GM12878 (cell line): Measurements from ENCODE around the gene LENG1. TPM values are rescaled to one million over a fixed set of nuclear protein-coding genes. Genes with fewer than 3 reads are reported as not detected.

Experiments used
- ATAC-seq: fragments of 200-7000 bp; cut with Tn5 transposase; 3 replicates; pipeline ENCODE4 v1.9.1; 2020; ENCODE audit warnings: mild to moderate bottlenecking, moderate library complexity
- BruUV-seq: library from RNA; stranded (reverse); fragments of 400-500 nt; replicated peaks from 2 replicates; lab custom pipeline; 2021; lab: Mats Ljungman, UMichigan
- CTCF ChIA-PET: fragments of 300-600 bp; sonication (Branson Sonifier 250); formaldehyde crosslinking; extraction: SDS; loops from one replicate; lab custom pipeline; 2021; ENCODE audit warnings: inconsistent platforms; lab: Yijun Ruan, JAX
- POLR2A ChIA-PET: fragments of 350-600 bp; formaldehyde crosslinking; extraction: SDS; loops from one replicate; lab custom pipeline; 2021; ENCODE audit warnings: inconsistent platforms; lab: Charles Lee
- RAD21 ChIA-PET: fragments of 300-600 bp; sonication (Branson Sonifier 250); formaldehyde crosslinking; loops from one replicate; lab custom pipeline; 2023; ENCODE audit warnings: antibody characterized with exemption; ENCODE audit not compliant: unreplicated experiment; lab: Charles Lee
- SMC1A ChIA-PET: fragments of 300-600 bp; sonication (Branson Sonifier 250); formaldehyde crosslinking; loops from one replicate; lab custom pipeline; 2023; ENCODE audit not compliant: unreplicated experiment, uncharacterized antibody; lab: Charles Lee
- DNase-seq: peaks from one replicate; pipeline ENCODE4 v3.0.0-alpha.2; 2011; ENCODE audit warnings: low read depth, low spot score
- FAIRE-seq: peaks from 3 replicates; lab custom pipeline; 2011; peaks lifted over from hg19 to GRCh38; lab: Jason Lieb, UNC
- H2AFZ ChIP-seq: 2 replicates; pipeline ENCODE4 v1.6.0; 2011; ENCODE audit warnings: low read depth, low read length, control low read depth; ENCODE audit not compliant: control insufficient read depth
- H3K27ac ChIP-seq: 2 replicates; pipeline ENCODE4 v1.5.1; 2011; ENCODE audit warnings: control low read depth; ENCODE audit not compliant: control insufficient read depth, insufficient read depth
- H3K27me3 ChIP-seq, 2 experiments: replicated peaks in 1 of 2; 2 replicates each; pipeline versions ENCODE4 v1.6.0 to v1.6.1; 2011; ENCODE audit warnings: low read length in 1 of 2; ENCODE audit not compliant: control insufficient read depth in 2 of 2, insufficient read depth in 2 of 2
- H3K36me3 ChIP-seq, 2 experiments: 2 replicates each; pipeline ENCODE4 v1.5.1; 2011; ENCODE audit warnings: low read length in 1 of 2; ENCODE audit not compliant: control insufficient read depth in 2 of 2, insufficient read depth in 2 of 2
- H3K4me1 ChIP-seq: 2 replicates; pipeline ENCODE4 v1.6.1; 2011; ENCODE audit warnings: mild to moderate bottlenecking, low read length, moderate library complexity, mixed read lengths; ENCODE audit not compliant: control insufficient read depth, insufficient read depth
- H3K4me2 ChIP-seq: 2 replicates; pipeline ENCODE4 v1.6.0; 2011; ENCODE audit warnings: control low read depth; ENCODE audit not compliant: control insufficient read depth, insufficient read depth
- H3K4me3 ChIP-seq: fragments of 200-600 bp; sonication (generic); 2 replicates; pipeline ENCODE4 v1.5.1; 2016
- H3K79me2 ChIP-seq: 2 replicates; pipeline ENCODE4 v1.6.0; 2011; ENCODE audit warnings: low read length; ENCODE audit not compliant: control insufficient read depth, insufficient read depth
- H3K9ac ChIP-seq: 2 replicates; pipeline ENCODE4 v1.8.0; 2011; ENCODE audit warnings: low read length, control low read depth, mixed read lengths; ENCODE audit not compliant: control insufficient read depth, insufficient read depth
- H3K9me3 ChIP-seq: replicated peaks from 3 replicates; pipeline ENCODE4 v1.5.1; 2011; ENCODE audit warnings: mild to moderate bottlenecking, low read length; ENCODE audit not compliant: control insufficient read depth, insufficient read depth
- H4K20me1 ChIP-seq: 2 replicates; pipeline ENCODE4 v1.6.0; 2011; ENCODE audit not compliant: control insufficient read depth, insufficient read depth
- JUND ChIP-seq: IDR thresholded peaks from 2 replicates; pipeline ENCODE4 v1.6.1; 2012; ENCODE audit warnings: low read depth, mild to moderate bottlenecking, low read length, improper control_type of control experiment, moderate library complexity
- KLF5 ChIP-seq: fragments of 450-650 bp; IDR thresholded peaks from 2 replicates; pipeline ENCODE4 v1.6.1; 2014; ENCODE audit warnings: mild to moderate bottlenecking; ENCODE audit not compliant: partially characterized antibody
- NFYA ChIP-seq: IDR thresholded peaks from 2 replicates; pipeline ENCODE4 v1.6.1; 2011; ENCODE audit warnings: low read depth, mild to moderate bottlenecking, low read length, improper control_type of control experiment, borderline replicate concordance
- POLR2AphosphoS5 ChIP-seq: IDR thresholded peaks from 2 replicates; pipeline ENCODE4 v1.6.1; 2011; ENCODE audit warnings: mild to moderate bottlenecking, low read length, inconsistent platforms
- STAT3 ChIP-seq: IDR thresholded peaks from 2 replicates; pipeline ENCODE4 v1.6.1; 2011; ENCODE audit warnings: low read depth, low read length, improper control_type of control experiment
- WRNIP1 ChIP-seq: IDR thresholded peaks from 2 replicates; pipeline ENCODE4 v1.6.1; 2011; ENCODE audit warnings: low read depth, low read length, improper control_type of control experiment, borderline replicate concordance
- ZSCAN29 ChIP-seq: fragments of 450-650 bp; IDR thresholded peaks from 2 replicates; pipeline ENCODE4 v1.6.1; 2017; ENCODE audit warnings: mild to moderate bottlenecking, moderate library complexity
- WGBS: methylation state at CpG from one replicate; pipeline ENCODE4 v1.1.6; 2016; ENCODE audit warnings: low lambda C conversion rate; ENCODE audit not compliant: insufficient replicate concordance, insufficient coverage; ENCODE audit errors: missing lambda C conversion rate; 5-methylcytosine and 5-hydroxymethylcytosine counted together
- in situ Hi-C: fragments of 300-500 bp; cut with MboI; formaldehyde crosslinking; loops from 9 replicates; pipeline ENCODE4 v1.14.3; 2018; ENCODE audit warnings: mixed read lengths
- intact Hi-C: fragments of 100-400 bp; cut with micrococcal nuclease; formaldehyde crosslinking; loops from one replicate; pipeline ENCODE4 v1.14.2; 2022; ENCODE audit not compliant: unreplicated experiment
- polyA plus RNA-seq, 11 experiments: library from polyadenylated mRNA; depleted of rRNA in 4 of 11; unstranded in 6 of 11; stranded (reverse) in 5 of 11; fragments of >200 nt; fragmentation: Nextera tagmentation in 4 of 11; fragmentation: Illumina TruSeq in 1 of 11; extraction: Ambion mirVana in 4 of 11; extraction: Trizol in 1 of 11; gene quantifications; 1 replicate in 1 of 11; 2 replicates in 10 of 11; pipeline versions ENCODE4 v1.2.1 to v1.2.3, GENCODE V29; 2011 to 2016; ENCODE audit warnings: inconsistent platforms in 2 of 11, missing spikeins in 2 of 11, low read depth in 1 of 11
- total RNA-seq, 4 experiments: library from RNA; depleted of rRNA in 3 of 4; stranded (reverse); fragments of >200 nt in 3 of 4; fragmentation: Illumina TruSeq in 1 of 4; extraction: Trizol in 1 of 4; gene quantifications; 2 replicates each; pipeline versions ENCODE4 v1.2.1 to v1.2.3, GENCODE V29; 2013 to 2021
- TF ChIP-seq, protein P1 (sequence below): fragments of 450-650 bp; IDR thresholded peaks from 2 replicates; pipeline ENCODE4 v1.6.1; 2014; ENCODE audit warnings: mild to moderate bottlenecking
- TF ChIP-seq, protein P2 (sequence below): fragments of 450-650 bp; IDR thresholded peaks from 2 replicates; pipeline ENCODE4 v1.6.1; 2016; ENCODE audit warnings: mild to moderate bottlenecking

Gene LENG1
- total and polyA plus RNA-seq, 10 of the 15 experiments (the other 5 are each of a cell fraction or from before 2014, with no cell fraction given) = 0.21 to 10.8 (median 5.8) TPM

DNA sequence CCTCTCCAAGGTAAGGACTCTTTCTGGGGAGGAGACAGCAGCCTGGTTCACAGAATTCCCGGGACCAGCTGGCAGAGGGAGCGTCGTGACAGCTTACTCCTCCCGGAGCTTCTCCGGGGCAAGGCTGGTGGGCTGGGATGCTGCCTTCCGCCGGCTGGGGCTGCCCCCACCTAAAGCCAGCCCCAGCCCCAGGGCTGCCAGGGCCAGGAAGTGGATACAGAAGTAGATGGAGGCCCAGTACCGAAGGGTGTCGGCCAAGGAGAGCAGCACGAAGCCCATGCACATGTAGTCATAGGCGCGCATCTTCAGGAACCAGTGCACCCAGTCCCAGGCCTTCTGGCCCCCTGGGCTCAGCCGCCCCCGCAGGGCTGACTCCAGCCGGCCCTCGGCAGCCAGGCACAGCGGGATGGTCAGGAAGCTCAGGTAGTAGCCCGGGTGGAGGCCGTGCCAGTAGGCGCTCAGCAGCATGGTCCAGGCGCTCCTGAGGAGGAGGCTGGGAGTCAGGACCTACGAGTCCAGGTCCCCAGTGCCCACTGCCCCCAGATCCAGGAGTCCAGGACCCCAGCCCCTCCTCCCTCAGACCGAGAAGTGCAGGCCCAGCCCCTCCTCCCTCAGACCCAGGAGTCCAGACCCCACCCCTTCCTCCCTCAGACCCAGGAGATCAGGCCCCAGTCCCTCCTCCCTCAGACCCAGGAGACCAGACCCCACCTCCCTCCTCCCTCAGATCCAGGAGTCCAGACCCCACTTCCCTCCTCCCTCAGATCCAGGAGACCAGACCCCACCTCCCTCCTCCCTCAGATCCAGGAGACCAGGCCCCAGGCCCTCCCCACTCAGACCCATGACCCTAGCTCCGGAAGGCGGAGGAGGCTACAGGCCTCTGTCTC is 14.7 kb upstream of the LENG1 start:
- no peaks in the 10 kb centered on the region for H3K79me2 ChIP-seq
- no peak overlapping the region for H3K4me2 ChIP-seq
- 74% methylated on average over 24 of the region's 25 CpGs for WGBS
- no peaks in the 10 kb centered on the region for H3K9me3 ChIP-seq
- intact Hi-C loops = no loop called here
- CTCF ChIA-PET = interaction anchor here (1.0 to 1.4 kb wide), 2 partner anchors 15 to 37 kb away, joined by 4 to 5 read pairs; partner anchors contain the start of genes CNOT3 and MBOAT7
- POLR2A ChIA-PET = no interaction called here
- no peak for ATAC-seq
- in situ Hi-C loops = no loop called here
- TF ChIP-seq NFYA (no peak), ZSCAN29 (no peak), STAT3 (no peak), KLF5 (no peak), JUND (no peak), POLR2AphosphoS5 (no peak), WRNIP1 (no peak)
- TF ChIP-seq, protein P1, sequence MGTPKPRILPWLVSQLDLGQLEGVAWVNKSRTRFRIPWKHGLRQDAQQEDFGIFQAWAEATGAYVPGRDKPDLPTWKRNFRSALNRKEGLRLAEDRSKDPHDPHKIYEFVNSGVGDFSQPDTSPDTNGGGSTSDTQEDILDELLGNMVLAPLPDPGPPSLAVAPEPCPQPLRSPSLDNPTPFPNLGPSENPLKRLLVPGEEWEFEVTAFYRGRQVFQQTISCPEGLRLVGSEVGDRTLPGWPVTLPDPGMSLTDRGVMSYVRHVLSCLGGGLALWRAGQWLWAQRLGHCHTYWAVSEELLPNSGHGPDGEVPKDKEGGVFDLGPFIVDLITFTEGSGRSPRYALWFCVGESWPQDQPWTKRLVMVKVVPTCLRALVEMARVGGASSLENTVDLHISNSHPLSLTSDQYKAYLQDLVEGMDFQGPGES = no peak
- TF ChIP-seq, protein P2, sequence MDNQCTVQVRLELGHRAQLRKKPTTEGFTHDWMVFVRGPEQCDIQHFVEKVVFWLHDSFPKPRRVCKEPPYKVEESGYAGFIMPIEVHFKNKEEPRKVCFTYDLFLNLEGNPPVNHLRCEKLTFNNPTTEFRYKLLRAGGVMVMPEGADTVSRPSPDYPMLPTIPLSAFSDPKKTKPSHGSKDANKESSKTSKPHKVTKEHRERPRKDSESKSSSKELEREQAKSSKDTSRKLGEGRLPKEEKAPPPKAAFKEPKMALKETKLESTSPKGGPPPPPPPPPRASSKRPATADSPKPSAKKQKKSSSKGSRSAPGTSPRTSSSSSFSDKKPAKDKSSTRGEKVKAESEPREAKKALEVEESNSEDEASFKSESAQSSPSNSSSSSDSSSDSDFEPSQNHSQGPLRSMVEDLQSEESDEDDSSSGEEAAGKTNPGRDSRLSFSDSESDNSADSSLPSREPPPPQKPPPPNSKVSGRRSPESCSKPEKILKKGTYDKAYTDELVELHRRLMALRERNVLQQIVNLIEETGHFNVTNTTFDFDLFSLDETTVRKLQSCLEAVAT = no peak
- TF ChIP-seq, all 136 proteins: peak for 0
- Histone ChIP-seq H3K27me3 (no peaks in the 10 kb centered on the region), H3K4me3 (no peak overlapping the region), H3K27ac (no peak overlapping the region), H4K20me1 (no peaks in the 10 kb centered on the region), H2AFZ (no peak overlapping the region), H3K36me3 (peaks cover 0 to under 1% of the 10 kb centered on the region in 2 experiments; a peak in 1 of 4 replicates), H3K4me1 (no peaks in the 10 kb centered on the region), H3K9ac (no peak overlapping the region)
- ChIA-PET SMC1A (interaction anchor here (1.3 kb wide), 1 partner anchor 216 kb away, joined by 4 read pairs; no protein-coding TSS in a partner anchor), RAD21 (no interaction called here)
- no TSS peak for BruUV-seq
- DNase-seq (no peak), FAIRE-seq (no peak)
